Measurements from ENCODE around the gene CRACR2A.

The CRACR2A gene

GRCh38 chr12:3722368-3722767 lies 30.5 kb downstream of the CRACR2A start:
- DNase-seq, result no peak

- no peak for DNase-seq
Observed at GRCh38 chr12:3720772-3721171, 32.1 kb downstream of the CRACR2A start.

- no peak for DNase-seq
Observed at GRCh38 chr12:3718100-3718499, 34.8 kb downstream of the CRACR2A start.

- DNase-seq, result no peak
Observed at GRCh38 chr12:3717283-3717898, 35.5 kb downstream of the CRACR2A start.

- DNase-seq, result no peak
Observed at GRCh38 chr12:3715999-3716398, 36.9 kb downstream of the CRACR2A start.

GRCh38 chr12:3713947-3714346 lies 39.0 kb downstream of the CRACR2A start:
- DNase-seq, result no peak

DNA sequence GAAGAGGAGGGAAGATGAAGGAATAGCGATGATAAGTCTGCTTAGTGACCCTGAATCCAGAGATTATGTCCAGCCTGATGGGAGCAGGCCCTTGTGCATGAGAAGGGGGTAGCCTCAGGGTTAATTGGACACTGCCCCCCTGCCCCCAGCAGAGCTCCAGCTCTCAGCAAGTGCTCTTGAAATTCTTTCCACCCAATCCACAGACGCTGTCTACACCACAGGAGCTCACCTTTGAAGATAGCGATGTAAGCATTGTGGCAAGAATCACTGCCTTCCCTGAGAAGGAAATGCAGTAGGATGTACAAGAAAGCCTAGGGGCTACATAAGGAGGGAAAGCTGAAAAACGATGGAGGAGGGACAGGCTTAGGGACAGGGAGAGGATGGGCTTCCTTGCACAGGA lies 39.4 kb downstream of the CRACR2A start:
- no peak for DNase-seq

- DNase-seq, result no peak
Observed at GRCh38 chr12:3712209-3712992, 40.5 kb downstream of the CRACR2A start.

DNA sequence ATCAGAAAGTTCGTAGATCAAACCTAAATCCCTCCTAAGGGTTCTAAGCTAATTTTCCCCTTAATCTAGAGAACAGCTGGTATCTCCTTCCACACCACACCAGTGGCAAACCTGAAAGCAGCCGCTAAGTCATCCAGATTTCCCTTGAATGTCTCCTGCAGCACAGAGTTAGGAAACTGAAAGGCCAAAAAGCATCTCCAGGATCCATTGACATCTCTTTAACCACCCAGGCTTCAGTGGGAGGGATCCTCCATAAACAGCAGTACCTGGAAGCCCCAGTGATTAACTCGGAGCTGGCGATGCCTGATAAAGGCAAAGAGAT lies 47.6 kb downstream of the CRACR2A start:
- DNase-seq, result no peak

- no peak for DNase-seq
Observed at GRCh38 chr12:3704512-3705353, 48.2 kb downstream of the CRACR2A start.

DNA sequence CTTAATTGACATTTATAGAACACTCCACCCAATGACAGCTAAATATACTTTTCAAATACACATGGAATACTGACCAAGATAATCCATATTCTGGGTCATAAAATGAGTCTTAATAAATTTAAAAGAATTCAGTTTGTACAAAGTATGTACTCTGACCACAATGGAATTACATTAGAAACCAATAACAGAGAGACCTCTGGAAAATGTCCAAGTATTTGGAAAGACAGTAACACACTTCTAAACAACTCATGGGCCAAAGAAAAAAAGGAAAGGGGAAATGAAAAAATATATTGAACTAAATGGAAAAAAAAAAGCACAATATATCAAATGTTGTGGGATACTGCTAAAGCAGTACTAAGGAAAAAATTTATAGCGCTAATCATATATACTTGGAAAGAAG lies 52.0 kb downstream of the CRACR2A start:
- no peak for DNase-seq

- DNase-seq, result no peak
Observed at GRCh38 chr12:3698218-3698974, 54.5 kb downstream of the CRACR2A start.

DNA sequence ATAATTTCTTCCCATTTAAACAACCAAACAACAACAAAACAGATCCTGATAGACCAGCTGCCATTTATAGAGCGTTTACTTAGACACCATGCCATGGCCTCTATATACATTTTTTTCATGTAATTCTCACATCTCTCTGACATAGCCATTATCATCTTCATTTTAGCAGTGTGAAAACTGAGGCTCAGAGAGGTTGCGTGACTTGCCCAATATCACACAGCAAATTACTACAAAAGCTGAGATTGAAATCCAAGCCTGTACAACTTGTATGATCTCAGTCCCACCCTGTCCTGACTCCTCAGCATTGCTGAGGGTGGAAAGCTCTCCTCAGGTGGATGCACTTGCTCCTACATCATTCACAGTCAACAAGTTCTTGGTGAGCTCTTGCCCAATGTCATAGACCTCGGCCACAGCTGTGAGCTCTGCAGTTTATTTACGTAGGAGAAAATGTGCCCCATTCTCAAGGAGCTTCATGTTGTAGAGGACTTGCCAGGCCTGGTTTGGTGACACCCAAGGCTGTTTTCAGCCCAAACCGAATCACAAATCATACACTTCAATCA lies 55.5 kb downstream of the CRACR2A start:
- DNase-seq, result no peak

- DNase-seq, result no peak
Observed at GRCh38 chr12:3694673-3695072, 58.2 kb downstream of the CRACR2A start.

- no peak for DNase-seq
Observed at GRCh38 chr12:3692616-3693365, 60.1 kb downstream of the CRACR2A start.

GRCh38 chr12:3686463-3686862 lies 66.4 kb downstream of the CRACR2A start:
- no peak for DNase-seq

- no peak for DNase-seq
Observed at GRCh38 chr12:3685830-3686229, 67.1 kb downstream of the CRACR2A start.

GRCh38 chr12:3684449-3685051 lies 68.4 kb downstream of the CRACR2A start:
- DNase-seq, result no peak

GRCh38 chr12:3683670-3684069 lies 69.2 kb downstream of the CRACR2A start:
- DNase-seq, result no peak

DNA sequence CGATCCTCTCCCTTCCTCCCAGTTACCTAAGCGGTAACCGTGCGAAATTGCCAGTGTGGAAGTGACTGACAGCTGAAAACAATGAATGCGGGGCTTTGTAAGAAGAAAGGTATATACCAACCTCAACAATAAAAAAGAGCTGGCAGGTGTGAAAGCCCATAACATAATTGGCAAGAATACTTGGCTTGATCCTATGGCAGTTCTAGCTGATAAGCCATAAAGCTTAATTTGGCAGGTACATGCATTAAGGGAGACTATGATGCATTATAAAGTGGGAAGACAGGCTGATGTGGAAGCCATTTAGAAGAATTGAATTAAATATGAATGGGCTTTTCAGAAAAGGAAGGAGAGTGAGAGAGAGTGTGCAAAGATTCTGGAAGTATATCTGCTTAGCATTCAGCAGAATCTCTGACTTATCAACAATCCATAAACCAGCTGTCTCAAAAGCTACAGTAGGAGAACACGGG lies 71.3 kb downstream of the CRACR2A start:
- no peak for DNase-seq

GRCh38 chr12:3680919-3681594 lies 71.9 kb downstream of the CRACR2A start:
- no peak for DNase-seq

Data from stimulated activated naive CD4-positive, alpha-beta T cell treated with Interleukin-2 at 50 U/mL for 16 hours (primary cell).